D721Med (cell line): ENCODE data around the gene COG5.

Experiments
- DNase-seq: peaks from one replicate; pipeline ENCODE4 v3.0.0; 2011; ENCODE audit warnings: low spot score; ENCODE audit not compliant: insufficient read length
- FAIRE-seq: peaks from 2 replicates; lab custom pipeline; 2011; peaks lifted over from hg19 to GRCh38; lab: Jason Lieb, UNC
- CTCF ChIP-seq: IDR thresholded peaks from 2 replicates; pipeline ENCODE4 v1.5.1; 2012; ENCODE audit warnings: mild to moderate bottlenecking, control low read depth; ENCODE audit not compliant: insufficient read depth; ENCODE audit errors: missing control alignments

COG5 gene

DNA sequence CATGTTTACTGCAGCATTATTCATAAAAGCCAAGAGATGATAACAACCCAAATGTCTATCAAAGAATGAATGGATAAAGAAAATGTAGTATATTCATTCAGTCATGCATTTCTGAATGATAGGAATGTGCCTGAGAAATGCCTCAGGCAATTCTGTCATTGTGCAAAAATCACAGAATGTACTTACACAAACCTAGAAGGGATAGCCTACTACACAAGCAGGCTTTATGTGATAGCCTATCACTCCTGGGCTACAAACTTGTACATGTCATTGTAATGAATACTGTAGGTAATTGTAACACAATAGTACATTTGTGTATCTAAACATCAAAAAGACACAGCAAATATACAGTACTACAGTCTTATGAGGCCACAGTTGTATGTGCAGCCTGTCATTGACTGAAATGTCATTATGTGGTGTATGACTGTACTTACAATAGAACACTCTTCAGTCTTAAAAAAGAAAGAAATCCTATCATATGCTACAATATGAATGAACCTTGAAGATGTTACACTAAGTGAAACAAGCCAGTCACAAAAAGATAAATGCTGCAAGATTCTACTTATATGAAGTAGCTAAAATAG, 235.6 kb downstream of the COG5 start:
- FAIRE-seq = no peak
- no peak for TF ChIP-seq CTCF
- DNase-seq = no peak

DNA sequence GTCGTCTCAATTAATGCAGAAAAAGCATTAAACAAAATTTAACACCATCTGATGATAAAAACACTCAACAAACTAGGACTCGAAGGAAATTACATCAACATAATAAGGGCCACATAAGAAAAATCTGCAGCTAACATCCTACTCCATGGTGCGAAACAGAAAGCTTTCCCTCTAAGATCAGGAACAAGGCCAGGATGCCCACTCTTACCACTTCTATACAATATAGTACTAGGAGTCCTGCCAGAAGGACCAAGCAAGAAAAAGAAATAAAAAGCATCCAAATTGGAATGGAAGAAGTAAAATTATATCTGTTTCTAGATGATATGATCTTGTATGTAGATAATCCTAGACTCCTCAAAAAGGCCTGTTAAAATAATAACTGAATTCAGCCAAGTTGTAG, 237.7 kb downstream of the COG5 start:
- no peak for TF ChIP-seq CTCF
- DNase-seq (no peak), FAIRE-seq (no peak)

DNA sequence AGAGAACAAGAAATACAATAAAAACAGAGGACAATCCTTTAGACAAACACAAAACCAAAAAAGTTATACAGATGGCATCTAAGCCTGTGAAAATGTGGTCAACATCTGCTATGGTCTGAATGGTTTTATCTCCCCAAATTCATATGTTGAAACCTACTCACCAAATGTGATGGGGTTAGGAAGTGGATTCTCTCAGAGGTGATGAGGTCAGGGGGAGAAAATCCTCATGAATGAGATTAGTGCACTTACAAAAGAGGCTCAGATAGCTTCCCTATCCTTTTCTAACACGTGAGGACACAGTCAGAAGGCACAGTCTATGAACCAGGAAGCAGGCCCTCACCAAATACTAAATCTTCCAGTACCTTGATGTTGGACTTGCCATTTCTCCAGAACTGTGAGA, 241.7 kb downstream of the COG5 start:
- no peak for TF ChIP-seq CTCF
- no peak for FAIRE-seq
- DNase-seq = no peak

GRCh38 chr7:107321611-107322010, 242.1 kb downstream of the COG5 start:
- FAIRE-seq (no peak), DNase-seq (no peak)
- no peak for TF ChIP-seq CTCF

DNA sequence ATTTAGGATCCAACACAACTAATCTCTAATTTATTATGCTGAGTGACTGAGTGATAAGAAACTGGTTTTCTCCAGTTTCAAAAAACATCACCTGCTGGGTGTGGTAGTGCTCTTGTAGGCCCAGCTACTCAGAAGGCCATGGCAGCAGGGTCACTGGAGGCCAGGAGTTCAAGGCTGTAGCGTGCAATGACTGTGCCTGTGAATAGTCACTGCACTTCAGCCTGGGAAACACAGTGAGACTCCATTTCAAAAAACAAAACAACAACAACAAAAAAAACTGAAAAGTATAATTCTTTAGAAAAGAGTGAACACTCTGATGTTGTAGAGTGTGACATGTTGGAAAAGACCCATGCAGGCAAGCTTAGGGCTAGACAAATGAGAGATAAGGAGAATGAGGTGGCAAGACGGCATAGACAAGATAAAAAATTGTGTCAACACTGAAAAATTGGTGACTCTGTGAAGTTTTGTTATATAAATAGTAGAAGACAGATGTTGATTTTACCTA, 243.9 kb downstream of the COG5 start:
- no peak for TF ChIP-seq CTCF
- FAIRE-seq (no peak), DNase-seq (no peak)

- TF ChIP-seq CTCF = no peak
- DNase-seq (no peak), FAIRE-seq (no peak)
Measured at GRCh38 chr7:107318523-107319160, 245.1 kb downstream of the COG5 start.

DNA sequence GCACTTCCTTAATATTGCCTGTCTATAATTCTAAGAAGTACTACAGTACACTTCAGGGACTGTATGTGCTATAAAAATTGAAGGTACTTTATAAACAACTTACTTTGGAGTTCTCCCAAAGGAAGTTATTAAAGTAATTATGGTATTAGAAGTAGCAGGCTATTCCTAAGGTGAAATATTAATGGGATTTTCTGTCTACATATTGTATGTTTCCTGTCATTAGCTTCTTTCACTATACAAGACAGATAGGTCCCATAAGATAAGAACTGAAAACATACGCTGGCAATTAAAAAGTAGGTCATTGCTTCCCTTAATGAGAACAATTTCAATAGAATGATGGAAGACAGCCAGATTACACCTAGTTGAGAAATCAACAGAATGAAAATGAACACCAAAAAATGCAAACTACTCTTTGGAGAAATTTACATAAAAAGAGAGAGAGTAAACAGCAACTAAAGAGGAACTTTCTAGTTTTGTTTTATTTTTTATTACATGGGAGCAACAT, 248.0 kb downstream of the COG5 start:
- no peak for DNase-seq
- no peak for TF ChIP-seq CTCF
- FAIRE-seq = peak; percentile 71
